Effector memory CD4-positive, alpha-beta T cell (primary cell): ENCODE measurements around the gene C1orf116.

ENCODE experiments used
- DNase-seq, 3 donors: peaks; one replicate each; pipeline ENCODE4 v3.0.0-alpha.2; 2020
- H3K27ac ChIP-seq: 2 replicates; pipeline ENCODE4 v1.7.0; 2013; ENCODE audit warnings: mild to moderate bottlenecking, low read length, moderate library complexity; ENCODE audit not compliant: insufficient read depth, poor library complexity, severe bottlenecking
- H3K27me3 ChIP-seq: replicated peaks from 2 replicates; pipeline ENCODE4 v1.7.0; 2013; ENCODE audit warnings: mild to moderate bottlenecking, low read length; ENCODE audit not compliant: insufficient read depth, control insufficient read depth, poor library complexity, severe bottlenecking
- H3K36me3 ChIP-seq: 2 replicates; pipeline ENCODE4 v1.7.0; 2013; ENCODE audit warnings: mild to moderate bottlenecking, low read length, moderate library complexity; ENCODE audit not compliant: control insufficient read depth, insufficient read depth
- H3K4me1 ChIP-seq: 2 replicates; pipeline ENCODE4 v1.7.0; 2013; ENCODE audit warnings: low read length, mild to moderate bottlenecking; ENCODE audit not compliant: control insufficient read depth, insufficient read depth, poor library complexity, severe bottlenecking
- H3K4me3 ChIP-seq: 2 replicates; pipeline ENCODE4 v1.7.0; 2013; ENCODE audit warnings: low read length, low read depth, mild to moderate bottlenecking; ENCODE audit not compliant: insufficient read depth, poor library complexity, severe bottlenecking
- H3K9me3 ChIP-seq: 2 replicates; pipeline ENCODE4 v1.7.0; 2013; ENCODE audit warnings: mild to moderate bottlenecking, low read length, moderate library complexity; ENCODE audit not compliant: control insufficient read depth

C1orf116 gene

GRCh38 chr1:207028884-207029650 is 3.5 kb downstream of the C1orf116 start:
- Histone ChIP-seq H3K27me3 (peaks cover 3% of the 10 kb centered on the region), H3K4me1 (no peaks in the 10 kb centered on the region), H3K36me3 (no peaks in the 10 kb centered on the region), H3K4me3 (no peak overlapping the region), H3K9me3 (no peaks in the 10 kb centered on the region), H3K27ac (no peak overlapping the region)
- DNase-seq = no peak

- Histone ChIP-seq H3K4me3 (no peak overlapping the region), H3K36me3 (no peaks in the 10 kb centered on the region), H3K9me3 (no peaks in the 10 kb centered on the region), H3K27ac (no peak overlapping the region), H3K4me1 (no peaks in the 10 kb centered on the region), H3K27me3 (peaks cover 3% of the 10 kb centered on the region)
- DNase-seq = no peak
Observed at GRCh38 chr1:207027921-207028320, 4.6 kb downstream of the C1orf116 start.

DNA sequence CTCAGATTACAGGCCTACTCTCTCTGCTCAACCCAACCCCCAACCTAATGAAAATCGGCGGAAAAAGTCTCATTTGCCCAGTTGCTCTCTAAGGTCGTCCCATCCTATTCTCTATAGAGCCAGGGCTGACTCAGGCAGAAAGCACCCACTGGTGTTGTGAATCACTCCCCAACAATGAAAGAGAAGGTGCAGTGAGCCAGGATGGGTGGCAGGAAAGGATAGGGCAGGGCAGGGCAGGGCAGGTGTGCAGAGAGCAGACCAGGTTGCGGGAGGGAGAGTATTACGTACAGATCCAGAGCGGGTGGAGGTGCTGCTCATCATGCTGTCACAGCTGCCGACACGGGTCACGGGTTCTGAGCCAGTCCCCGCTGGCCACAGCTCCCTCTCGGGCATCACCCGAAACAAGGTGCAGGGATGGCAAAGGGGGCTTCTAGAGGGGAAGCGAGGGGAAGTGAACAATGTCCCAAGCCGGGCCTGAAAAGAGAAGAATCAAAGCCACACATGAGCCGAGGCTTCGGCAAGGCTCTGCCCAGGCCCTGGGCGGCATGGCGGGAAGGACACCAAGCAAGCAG is 5.3 kb downstream of the C1orf116 start:
- Histone ChIP-seq H3K27me3 (peaks cover 3% of the 10 kb centered on the region), H3K4me3 (no peak overlapping the region), H3K9me3 (no peaks in the 10 kb centered on the region), H3K27ac (no peak overlapping the region), H3K36me3 (no peaks in the 10 kb centered on the region), H3K4me1 (no peaks in the 10 kb centered on the region)
- no peak for DNase-seq

- no peak overlapping the region for H3K4me3 ChIP-seq
- H3K27me3 ChIP-seq = peaks cover under 1% of the 10 kb centered on the region
- no peaks in the 10 kb centered on the region for H3K9me3 ChIP-seq
- no peaks in the 10 kb centered on the region for H3K4me1 ChIP-seq
- no peak overlapping the region for H3K27ac ChIP-seq
- DNase-seq = no peak
- H3K36me3 ChIP-seq = no peaks in the 10 kb centered on the region
Observed at GRCh38 chr1:207026104-207026534, 6.4 kb downstream of the C1orf116 start.

DNA sequence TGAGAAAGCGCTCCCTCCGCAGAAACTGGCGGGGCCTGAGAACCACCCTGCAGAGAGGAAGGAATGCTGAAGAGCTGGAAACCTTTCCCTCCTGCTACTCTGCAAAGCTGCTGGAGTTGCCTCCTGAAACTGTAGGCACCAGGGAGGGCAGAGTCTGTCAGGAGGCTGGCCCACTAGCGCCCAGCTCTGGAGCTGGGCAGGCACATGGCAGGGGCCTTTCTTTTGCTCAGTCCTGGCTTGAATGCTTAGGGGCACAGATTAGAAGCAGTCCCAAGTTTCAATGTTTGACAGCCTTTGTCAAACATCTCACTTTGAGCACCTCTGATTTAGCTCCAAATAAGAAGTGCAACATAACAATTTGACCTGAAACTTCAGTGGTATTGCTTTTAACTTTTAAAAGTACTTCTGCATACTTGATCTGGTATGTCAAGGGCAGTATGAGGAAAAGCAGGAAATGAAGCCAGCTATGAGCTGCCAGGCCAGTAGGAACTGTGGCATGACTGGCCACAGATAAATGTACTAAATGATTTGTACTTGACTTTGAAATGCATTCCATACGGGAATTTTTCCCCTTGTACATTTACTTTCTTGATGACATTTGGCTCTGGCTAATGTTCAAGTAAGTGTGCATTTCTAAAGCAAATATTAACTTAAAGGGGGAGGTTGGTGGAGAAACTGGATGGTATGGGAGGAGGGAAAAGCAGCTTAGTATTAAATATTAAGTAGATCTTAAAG is 7.2 kb downstream of the C1orf116 start:
- H3K36me3 ChIP-seq = no peaks in the 10 kb centered on the region
- H3K4me1 ChIP-seq = no peaks in the 10 kb centered on the region
- H3K27me3 ChIP-seq = no peaks in the 10 kb centered on the region
- H3K27ac ChIP-seq = no peak overlapping the region
- no peaks in the 10 kb centered on the region for H3K9me3 ChIP-seq
- no peak for DNase-seq
- no peak overlapping the region for H3K4me3 ChIP-seq

GRCh38 chr1:207024202-207025145 is 8.1 kb downstream of the C1orf116 start:
- no peaks in the 10 kb centered on the region for H3K4me1 ChIP-seq
- no peaks in the 10 kb centered on the region for H3K9me3 ChIP-seq
- H3K36me3 ChIP-seq = no peaks in the 10 kb centered on the region
- no peak for DNase-seq
- no peak overlapping the region for H3K27ac ChIP-seq
- H3K4me3 ChIP-seq = no peak overlapping the region
- H3K27me3 ChIP-seq = no peaks in the 10 kb centered on the region

DNA sequence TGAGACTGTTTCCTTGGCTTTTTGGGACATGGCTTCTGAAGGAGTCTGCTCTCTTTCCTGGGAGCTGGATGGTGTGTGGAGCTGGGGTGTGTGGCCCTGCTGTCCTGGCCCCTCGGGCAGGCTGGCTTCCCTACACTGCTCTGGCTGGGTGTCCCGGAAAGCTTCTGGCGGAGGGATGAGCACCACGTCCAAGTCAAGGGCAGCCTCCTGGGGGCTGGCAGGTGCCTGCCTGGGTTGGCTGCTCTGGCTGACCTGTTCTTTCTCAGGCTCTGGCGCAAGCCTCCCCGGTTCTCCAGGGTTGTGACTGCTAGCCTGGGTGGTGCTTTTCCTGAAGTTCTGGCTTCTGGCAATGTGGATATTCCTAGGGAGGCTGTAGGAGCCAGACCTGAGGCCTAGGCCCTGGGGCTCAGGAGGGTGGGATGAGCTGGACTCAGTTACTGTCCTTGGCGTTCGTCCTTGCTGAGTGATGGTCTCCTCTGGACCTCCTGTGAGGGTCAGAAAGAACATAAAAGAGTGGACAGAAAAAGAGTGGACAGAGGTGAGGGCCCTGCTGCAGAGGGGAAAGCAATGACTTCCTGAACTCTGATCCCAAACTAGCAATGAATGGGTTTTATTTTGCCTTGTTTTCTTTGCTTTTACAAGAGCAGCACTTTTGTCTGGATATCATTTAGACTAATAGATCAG is 9.4 kb downstream of the C1orf116 start:
- no peak for DNase-seq
- no peaks in the 10 kb centered on the region for H3K36me3 ChIP-seq
- H3K27ac ChIP-seq = no peak overlapping the region
- no peaks in the 10 kb centered on the region for H3K27me3 ChIP-seq
- H3K4me3 ChIP-seq = no peak overlapping the region
- no peaks in the 10 kb centered on the region for H3K4me1 ChIP-seq
- no peaks in the 10 kb centered on the region for H3K9me3 ChIP-seq

DNA sequence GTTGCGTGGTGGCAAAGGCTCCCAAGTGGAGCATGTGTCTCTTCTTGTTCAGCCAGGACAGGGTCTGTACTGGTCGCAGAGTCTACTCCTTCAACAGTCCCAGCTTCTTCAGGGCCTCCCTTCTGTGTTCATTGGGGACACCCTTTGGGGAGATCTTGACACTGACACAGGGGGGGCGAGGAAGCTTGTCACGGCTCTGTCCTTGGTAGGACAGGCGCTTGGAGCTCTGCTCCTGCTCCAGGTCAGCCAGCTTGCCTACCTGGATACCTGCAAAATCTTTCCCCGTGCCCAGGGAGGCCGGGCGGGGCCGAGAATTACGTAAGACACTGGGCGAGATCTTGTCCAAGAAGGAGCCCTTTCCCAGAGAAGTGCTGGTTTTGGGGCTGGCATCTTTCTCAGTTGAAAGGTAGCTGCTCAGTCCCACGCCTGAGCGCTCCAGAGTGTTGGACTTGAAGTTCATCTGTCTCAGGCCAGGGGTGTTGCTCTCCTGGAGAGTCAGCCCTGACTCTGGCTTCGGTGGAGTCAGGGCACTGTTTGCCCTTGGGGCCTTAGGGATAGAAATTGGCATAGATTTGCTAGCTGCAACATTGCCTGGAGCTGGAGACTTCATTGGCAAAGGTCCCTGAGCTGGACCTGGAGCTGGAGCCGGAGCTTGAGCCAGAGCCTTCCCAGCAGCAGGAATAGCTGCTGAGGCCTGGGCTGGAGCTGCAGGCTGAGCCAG is 10.5 kb downstream of the C1orf116 start:
- Histone ChIP-seq H3K9me3 (no peaks in the 10 kb centered on the region), H3K27ac (no peak overlapping the region), H3K27me3 (no peaks in the 10 kb centered on the region), H3K4me1 (no peaks in the 10 kb centered on the region), H3K36me3 (no peaks in the 10 kb centered on the region), H3K4me3 (no peak overlapping the region)
- DNase-seq = no peak
